ENCODE measurements around the gene RPL12. TPM values are rescaled to one million over a fixed set of nuclear protein-coding genes. Genes with fewer than 3 reads are reported as not detected.

RPL12 gene
- polyA plus RNA-seq, 4 donors: 1,449 to 1,745 (median 1,545) TPM

DNA sequence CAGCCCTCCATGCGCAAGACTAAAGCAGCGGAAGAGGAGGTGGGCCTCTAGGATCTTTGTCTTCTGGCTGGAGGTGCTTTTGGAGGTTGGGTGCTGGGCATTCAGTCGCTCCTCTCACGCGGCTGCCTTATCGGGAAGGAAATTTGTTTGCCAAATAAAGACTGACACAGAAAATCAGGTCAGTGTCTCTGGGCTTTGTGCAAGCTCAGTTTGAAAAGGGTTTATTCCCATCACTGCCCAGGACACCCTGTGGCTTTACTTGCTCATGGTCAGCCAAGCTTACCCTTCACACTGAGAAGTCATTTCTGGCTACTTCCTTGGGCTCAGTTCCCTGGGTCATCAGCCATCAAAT, 43.7 kb downstream of the RPL12 start:
- DNase-seq (ENCODE audit: low read depth in 4 of 4, low spot score in 3 of 4): no peak

DNA sequence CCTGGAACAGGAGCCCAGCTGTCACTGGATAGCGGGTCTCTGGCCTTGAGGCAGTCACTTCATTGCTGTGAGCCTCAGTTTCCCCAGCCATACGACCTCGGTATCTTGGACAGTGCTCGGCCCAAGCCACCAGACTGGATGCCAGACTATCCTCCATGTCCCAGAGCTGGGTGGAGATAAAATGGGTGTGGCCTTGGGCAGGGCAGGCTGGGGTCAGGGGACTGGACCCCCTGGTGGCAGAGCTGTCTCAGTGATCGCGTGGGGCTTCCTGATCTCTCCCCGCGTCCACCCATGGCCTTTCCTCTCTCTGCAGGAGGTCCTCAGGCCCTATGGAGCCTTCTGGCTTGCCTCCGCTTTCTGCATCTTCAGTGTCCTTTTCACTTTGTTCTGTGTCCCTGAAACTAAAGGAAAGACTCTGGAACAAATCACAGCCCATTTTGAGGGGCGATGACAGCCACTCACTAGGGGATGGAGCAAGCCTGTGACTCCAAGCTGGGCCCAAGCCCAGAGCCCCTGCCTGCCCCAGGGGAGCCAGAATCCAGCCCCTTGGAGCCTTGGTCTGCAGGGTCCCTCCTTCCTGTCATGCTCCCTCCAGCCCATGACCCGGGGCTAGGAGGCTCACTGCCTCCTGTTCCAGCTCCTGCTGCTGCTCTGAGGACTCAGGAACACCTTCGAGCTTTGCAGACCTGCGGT, 44.3 kb downstream of the RPL12 start:
- DNase-seq (ENCODE audit: low read depth in 4 of 4, low spot score in 3 of 4): no peak

DNA sequence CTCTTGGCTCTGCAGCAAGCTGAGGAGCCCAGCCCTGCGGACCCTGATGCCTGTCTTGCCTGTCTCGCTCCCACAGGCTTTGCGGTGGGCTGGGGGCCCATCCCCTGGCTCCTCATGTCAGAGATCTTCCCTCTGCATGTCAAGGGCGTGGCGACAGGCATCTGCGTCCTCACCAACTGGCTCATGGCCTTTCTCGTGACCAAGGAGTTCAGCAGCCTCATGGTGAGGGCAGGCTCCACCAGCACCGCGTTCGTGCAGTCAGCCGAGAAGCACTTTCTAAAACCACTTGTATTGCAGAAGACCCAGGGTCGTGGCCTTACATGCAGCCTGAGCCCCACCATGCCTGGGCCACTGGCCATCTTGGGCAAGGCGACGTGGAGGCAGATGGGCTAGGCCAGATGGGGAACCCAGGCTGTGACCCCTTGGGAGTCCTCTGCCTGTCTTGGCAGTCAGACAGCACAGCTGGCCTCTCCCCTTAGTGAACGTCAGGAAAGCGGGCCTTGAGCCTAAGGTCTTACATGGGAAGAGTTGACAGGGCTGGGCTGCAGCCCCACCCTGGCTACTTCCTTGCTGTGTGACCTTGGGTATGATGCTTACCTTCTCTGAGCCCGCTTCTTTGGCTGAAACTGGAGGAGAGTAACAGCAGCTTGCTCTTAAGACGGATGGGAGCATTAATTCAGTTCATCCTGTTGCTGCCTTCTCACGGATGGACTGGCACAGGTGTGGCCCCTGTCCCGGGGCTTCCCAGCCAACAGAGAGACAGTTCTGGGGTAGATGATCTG, 45.7 kb downstream of the RPL12 start:
- DNase-seq (ENCODE audit: low read depth in 4 of 4, low spot score in 3 of 4): no peak

DNA sequence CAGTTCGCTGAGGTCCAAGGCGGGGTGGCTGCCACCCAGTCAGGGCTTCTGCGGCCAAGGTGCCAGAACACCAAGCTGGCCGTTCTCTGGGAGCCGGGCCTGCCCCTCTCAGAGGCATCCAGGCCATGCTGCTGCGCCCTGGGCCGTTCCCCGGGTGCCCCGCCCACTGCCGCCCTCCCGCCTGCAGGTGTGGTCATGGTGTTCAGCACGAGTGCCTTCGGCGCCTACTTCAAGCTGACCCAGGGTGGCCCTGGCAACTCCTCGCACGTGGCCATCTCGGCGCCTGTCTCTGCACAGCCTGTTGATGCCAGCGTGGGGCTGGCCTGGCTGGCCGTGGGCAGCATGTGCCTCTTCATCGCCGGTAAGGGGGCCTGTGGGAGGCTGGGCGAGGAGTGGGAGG, 46.6 kb downstream of the RPL12 start:
- no peak for DNase-seq (ENCODE audit: low read depth in 4 of 4, low spot score in 3 of 4)

DNA sequence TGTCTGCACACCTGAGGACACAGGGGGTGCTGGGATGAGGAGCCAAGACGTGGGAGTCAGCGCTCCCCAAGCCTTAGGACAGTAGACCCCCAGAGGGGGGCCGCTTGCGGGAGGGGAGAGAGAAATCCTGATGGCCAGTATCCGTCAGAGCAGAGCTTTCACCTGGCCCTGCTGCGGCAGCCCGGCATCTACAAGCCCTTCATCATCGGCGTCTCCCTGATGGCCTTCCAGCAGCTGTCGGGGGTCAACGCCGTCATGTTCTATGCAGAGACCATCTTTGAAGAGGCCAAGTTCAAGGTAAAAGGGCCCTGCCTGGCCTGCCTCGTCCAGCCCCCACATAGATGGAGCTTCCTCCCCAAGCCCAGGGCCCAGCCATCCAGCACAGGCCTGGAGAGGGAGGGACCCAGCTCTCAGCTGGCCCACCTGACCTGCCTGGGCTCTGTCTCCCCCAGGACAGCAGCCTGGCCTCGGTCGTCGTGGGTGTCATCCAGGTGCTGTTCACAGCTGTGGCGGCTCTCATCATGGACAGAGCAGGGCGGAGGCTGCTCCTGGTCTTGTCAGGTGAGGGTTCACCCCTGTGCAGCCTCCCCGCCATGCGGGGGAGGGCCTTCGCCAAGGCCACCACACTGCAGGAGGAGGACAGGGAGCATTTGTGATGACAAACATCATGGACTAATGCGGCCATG, 47.6 kb downstream of the RPL12 start:
- DNase-seq (ENCODE audit: low read depth in 4 of 4, low spot score in 3 of 4): no peak

DNA sequence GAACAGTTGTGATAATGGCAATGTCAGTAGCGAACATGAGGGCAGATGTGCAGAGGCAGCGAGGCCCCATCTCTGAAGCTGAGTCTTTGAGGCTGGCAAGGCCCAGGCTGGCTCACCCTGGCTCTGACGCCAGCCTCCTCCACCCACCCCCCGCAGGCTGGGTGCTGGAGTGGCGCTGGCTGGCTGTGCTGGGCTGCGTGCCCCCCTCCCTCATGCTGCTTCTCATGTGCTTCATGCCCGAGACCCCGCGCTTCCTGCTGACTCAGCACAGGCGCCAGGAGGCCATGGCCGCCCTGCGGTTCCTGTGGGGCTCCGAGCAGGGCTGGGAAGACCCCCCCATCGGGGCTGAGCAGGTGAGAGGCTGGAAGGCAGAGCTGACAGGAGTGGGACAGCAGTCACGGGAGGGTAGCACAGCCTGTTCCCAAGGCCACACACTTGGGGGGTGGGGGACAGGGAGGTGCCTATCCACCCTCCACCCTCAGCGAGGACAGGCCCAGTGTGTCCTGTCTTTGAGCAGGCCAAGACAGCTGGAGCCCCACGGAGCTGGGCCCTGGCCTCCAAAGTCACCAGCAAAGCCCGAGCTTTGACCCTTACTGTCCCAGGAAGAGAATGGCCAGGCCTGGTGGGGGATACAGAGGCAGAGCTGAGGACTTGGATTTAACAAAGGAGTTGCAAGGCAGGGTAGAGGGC, 48.7 kb downstream of the RPL12 start:
- DNase-seq (ENCODE audit: low read depth in 4 of 4, low spot score in 3 of 4): no peak

DNA sequence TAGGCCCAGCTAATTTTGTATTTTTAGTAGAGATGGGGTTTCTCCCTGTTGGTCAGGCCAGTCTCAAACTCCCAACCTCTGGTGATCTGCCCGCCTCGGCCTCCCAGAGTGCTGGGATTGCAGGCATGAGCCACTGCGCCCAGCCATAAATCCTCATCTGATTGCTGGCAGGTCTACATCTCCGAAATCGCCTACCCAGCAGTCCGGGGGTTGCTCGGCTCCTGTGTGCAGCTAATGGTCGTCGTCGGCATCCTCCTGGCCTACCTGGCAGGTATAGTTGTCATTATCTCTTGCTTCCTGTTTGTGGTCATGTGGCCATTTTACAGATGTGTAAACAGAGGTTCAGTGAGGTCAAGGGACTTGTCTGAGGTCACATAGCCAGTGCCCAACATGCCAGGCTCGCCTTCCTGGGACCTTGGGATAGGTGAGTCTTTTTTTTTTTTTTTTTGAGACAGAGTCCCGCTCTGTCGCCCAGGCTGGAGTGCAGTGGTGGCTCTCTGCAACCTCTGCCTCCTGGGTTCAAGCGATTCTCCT, 51.4 kb downstream of the RPL12 start:
- no peak for DNase-seq (ENCODE audit: low read depth in 4 of 4, low spot score in 3 of 4)

DNA sequence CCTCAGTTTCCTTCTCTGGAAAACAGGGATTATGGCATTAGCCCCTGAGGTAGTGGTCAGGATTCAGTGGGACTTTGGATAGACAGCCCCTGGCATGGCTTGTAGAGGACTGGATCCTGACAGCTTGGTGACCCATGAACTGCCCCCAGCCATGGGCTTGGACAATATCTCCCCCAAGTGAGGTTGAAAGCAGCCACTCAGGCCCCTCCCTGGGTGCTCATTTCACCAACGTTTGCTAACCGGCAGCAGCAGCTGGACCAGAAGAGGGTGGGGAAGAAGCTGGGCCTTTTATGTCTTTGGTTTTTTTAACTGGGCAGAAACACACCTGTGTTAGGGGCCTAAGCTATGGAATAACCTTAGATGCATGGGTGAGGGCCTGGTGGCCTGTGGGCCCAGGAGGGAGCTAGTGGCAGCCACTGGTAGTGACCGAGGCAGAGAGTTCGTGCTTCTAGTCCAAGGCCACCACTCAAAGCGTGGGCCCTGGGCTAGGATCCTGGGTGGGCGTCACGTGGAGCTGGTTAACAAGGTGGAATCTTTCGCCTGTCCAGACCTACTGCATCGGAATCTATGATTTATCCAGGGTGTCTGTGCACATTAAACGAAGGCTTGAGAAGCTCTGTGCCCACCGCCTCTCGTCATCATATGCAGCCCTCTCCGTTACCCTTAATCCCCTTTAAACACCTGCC, 52.3 kb downstream of the RPL12 start:
- DNase-seq (ENCODE audit: low read depth in 4 of 4, low spot score in 3 of 4): no peak

DNA sequence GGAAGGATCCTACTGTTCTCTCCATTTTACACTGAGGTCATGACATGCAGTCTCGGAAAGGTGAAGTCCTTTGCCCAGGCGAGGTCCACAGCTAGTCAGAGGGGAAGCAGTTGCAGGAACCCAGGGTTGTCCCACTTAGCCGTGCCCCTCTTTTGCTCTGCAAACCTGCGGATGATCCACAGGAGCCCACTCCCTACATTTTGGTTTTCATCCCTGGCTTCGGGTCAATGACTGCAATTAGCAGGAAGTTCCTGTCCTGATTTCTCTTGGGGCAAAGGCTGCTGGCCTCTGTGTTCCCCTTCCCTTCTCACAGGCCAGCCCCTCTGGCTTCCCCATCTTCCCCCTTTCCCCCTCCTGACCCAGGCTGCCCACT, 52.9 kb downstream of the RPL12 start:
- DNase-seq (ENCODE audit: low read depth in 4 of 4, low spot score in 3 of 4): no peak

Other genes starting within 250 kb of the RPL12 start
- 10 to 100 TPM; 13.0 to 15.2 (median 14.3) TPM for gene GARNL3, start 186.6 kb downstream of the RPL12 start, polyA plus RNA-seq (ENCODE audit: insufficient read length in 4 of 4)
- 10 to 100 TPM; 17.1 to 23.3 (median 19.9) TPM for gene SLC2A8, start 54.2 kb downstream of the RPL12 start, polyA plus RNA-seq (ENCODE audit: insufficient read length in 4 of 4)
- gene ZNF79, start 27.0 kb downstream of the RPL12 start, polyA plus RNA-seq (ENCODE audit: insufficient read length in 4 of 4): 1 to 10 TPM; 6.3 to 8.3 (median 6.9) TPM
- 10 to 100 TPM; 12.5 to 18.4 (median 16.8) TPM for gene LRSAM1, start 104 bp upstream of the RPL12 start, polyA plus RNA-seq (ENCODE audit: insufficient read length in 4 of 4)
- 10 to 100 TPM; 27.2 to 33.1 (median 30.8) TPM for gene STXBP1, start 160.9 kb upstream of the RPL12 start, polyA plus RNA-seq (ENCODE audit: insufficient read length in 4 of 4)

All from right renal pelvis (tissue), 4 donors.